ENCODE measurements around the gene RDH5. TPM values are rescaled to one million over a fixed set of nuclear protein-coding genes. Genes with fewer than 3 reads are reported as not detected.

The RDH5 gene
- total and polyA plus RNA-seq, 2 of the 13 experiments (the other 11 are each of a cell fraction or from before 2014, with no cell fraction given), result 2.6 to 5.7 TPM

- TF ChIP-seq ZNF18 (CRISPR knock-in tag; IDR thresholded peaks at IDR 0.05; ENCODE audit: insufficient replicate concordance) (no peak), DMAP1 (CRISPR knock-in tag; IDR thresholded peaks at IDR 0.05) (no peak), ZFP62 (CRISPR knock-in tag; IDR thresholded peaks at IDR 0.05) (no peak)
These were observed 26.1 kb downstream of the RDH5 start (continued) for GRCh38 chr12:55746174-55746912.

- H3K27ac ChIP-seq (ENCODE audit: extremely low read length, insufficient read depth, low read length), result no peak overlapping the region
- FAIRE-seq (no peak), ATAC-seq (no peak), DNase-seq (ENCODE audit: low spot score) (no peak)
- H3K4me3 ChIP-seq (replicated peaks in 1 of 3; ENCODE audit: insufficient read depth in 1 of 3, low read depth in 2 of 3, low read length in 3 of 3), result no peak overlapping the region
- H3K27me3 ChIP-seq (ENCODE audit: control insufficient read depth in 1 of 2, insufficient read depth in 2 of 2, low read length in 2 of 2), result peaks cover 0 to 9% of the 10 kb centered on the region in 2 experiments; a peak in 2 of 5 replicates
- H3K36me3 ChIP-seq (replicated peaks in 1 of 2; ENCODE audit: control insufficient read depth in 1 of 2, insufficient read depth in 2 of 2, low read length in 2 of 2), result peaks cover 4 to 7% of the 10 kb centered on the region in 2 experiments; a peak in 3 of 5 replicates
- peaks cover 35% of the 10 kb centered on the region for H3K4me1 ChIP-seq (ENCODE audit: insufficient read depth, low read length)
- no peak overlapping the region for H3K9ac ChIP-seq (ENCODE audit: insufficient read depth, low read depth, low read length)
- no TSS peak for BruUV-seq (replicated peaks)
- intact Hi-C loops (cut with micrococcal nuclease; ENCODE audit: unreplicated experiment) (no loop called here), in situ Hi-C loops (cut with HindIII; ENCODE audit: extremely low pct_ligation_motif_present, low pct_unique_long_range_greater_than_20kb) (no loop called here)
- H4K20me1 ChIP-seq (ENCODE audit: insufficient read depth, low read length), result no peaks in the 10 kb centered on the region
- no peak overlapping the region for H2AFZ ChIP-seq (ENCODE audit: low read length)
- CTCF ChIA-PET (ENCODE audit: low intra/inter-chr PET ratio, low total read pairs), result no interaction called here
- no peaks in the 10 kb centered on the region for H3K9me3 ChIP-seq (ENCODE audit: low read length)
- H3K79me2 ChIP-seq (ENCODE audit: insufficient read depth, low read length), result no peaks in the 10 kb centered on the region
- H3K4me2 ChIP-seq (ENCODE audit: low read depth, low read length), result no peak overlapping the region
- POLR2A ChIA-PET, result no interaction called here
- TF ChIP-seq ZNF672 (CRISPR knock-in tag; IDR thresholded peaks at IDR 0.05) (no peak), ZNF326 (CRISPR knock-in tag; IDR thresholded peaks at IDR 0.05; ENCODE audit: borderline replicate concordance) (no peak), MXI1 (IDR thresholded peaks at IDR 0.05; ENCODE audit: borderline replicate concordance, low read depth, low read length) (no peak), ZFP37 (CRISPR knock-in tag; IDR thresholded peaks at IDR 0.05; ENCODE audit: borderline replicate concordance) (no peak), TFDP2 (CRISPR knock-in tag; IDR thresholded peaks at IDR 0.05) (no peak), ZBTB4 (CRISPR knock-in tag; IDR thresholded peaks at IDR 0.05; ENCODE audit: borderline replicate concordance) (no peak), ZNF337 (CRISPR knock-in tag; IDR thresholded peaks at IDR 0.05; ENCODE audit: borderline replicate concordance, low read depth) (no peak), TFDP1 (CRISPR knock-in tag; IDR thresholded peaks at IDR 0.05; ENCODE audit: borderline replicate concordance) (no peak), ZNF749 (CRISPR knock-in tag; IDR thresholded peaks at IDR 0.05; ENCODE audit: borderline replicate concordance) (no peak), DMAP1 (CRISPR knock-in tag; IDR thresholded peaks at IDR 0.05) (no peak), MED8 (CRISPR knock-in tag; IDR thresholded peaks at IDR 0.05; ENCODE audit: insufficient replicate concordance) (no peak), ZFP90 (CRISPR knock-in tag; IDR thresholded peaks at IDR 0.05; ENCODE audit: borderline replicate concordance) (no peak), ZFY (CRISPR knock-in tag; IDR thresholded peaks at IDR 0.05) (no peak), PITX1 (CRISPR knock-in tag; IDR thresholded peaks at IDR 0.05) (no peak)
These were observed 26.7 kb downstream of the RDH5 start for GRCh38 chr12:55746913-55747231.
